EL (cell line): ENCODE results near the gene SDF4.

Experiments used
- DNase-seq: peaks from one replicate; pipeline ENCODE4 v3.0.0-alpha.2; 2016

The SDF4 gene

GRCh38 chr1:1240822-1241587, 9.2 kb upstream of the SDF4 start:
- DNase-seq: no peak

DNA sequence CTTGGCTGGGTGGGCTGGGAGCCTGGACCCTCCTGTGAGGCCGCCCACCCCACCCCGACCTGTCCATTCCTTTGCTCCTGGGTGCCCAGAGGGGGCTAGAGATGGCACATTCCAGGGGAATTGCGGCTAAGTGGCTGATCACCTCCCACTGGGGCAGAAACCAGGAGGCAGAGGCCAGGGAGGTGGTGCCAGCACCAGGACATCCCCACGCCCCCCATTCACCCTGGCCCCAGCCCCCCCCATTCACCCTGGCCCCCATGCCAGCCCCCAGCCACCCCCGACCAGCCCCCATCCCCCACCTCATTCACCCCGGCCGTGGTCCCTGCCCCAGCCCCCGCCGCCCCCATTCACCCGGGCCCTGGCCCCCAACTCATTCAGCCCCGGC, 8.5 kb upstream of the SDF4 start:
- no peak for DNase-seq

GRCh38 chr1:1239614-1240347, 8.0 kb upstream of the SDF4 start:
- no peak for DNase-seq

DNA sequence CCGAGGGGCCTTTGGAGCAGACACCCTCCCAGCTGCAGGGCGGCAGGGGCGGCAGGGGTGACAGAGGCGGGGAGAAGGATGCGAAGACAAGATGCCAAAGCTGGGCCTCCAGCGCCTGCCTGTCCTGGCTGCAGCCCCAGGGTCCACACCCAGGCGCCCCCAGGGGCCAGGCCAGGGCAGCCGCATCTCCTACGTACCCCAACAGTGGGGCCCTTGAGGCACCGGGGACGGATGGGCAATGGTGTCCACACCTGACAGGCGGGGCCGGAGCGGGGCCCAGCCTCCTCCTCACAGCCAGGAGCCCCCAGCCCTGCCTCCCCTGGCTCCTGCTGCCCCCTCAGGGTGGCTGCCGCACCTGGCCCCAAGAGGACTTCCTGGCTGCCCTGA, 7.4 kb upstream of the SDF4 start:
- DNase-seq: no peak

DNA sequence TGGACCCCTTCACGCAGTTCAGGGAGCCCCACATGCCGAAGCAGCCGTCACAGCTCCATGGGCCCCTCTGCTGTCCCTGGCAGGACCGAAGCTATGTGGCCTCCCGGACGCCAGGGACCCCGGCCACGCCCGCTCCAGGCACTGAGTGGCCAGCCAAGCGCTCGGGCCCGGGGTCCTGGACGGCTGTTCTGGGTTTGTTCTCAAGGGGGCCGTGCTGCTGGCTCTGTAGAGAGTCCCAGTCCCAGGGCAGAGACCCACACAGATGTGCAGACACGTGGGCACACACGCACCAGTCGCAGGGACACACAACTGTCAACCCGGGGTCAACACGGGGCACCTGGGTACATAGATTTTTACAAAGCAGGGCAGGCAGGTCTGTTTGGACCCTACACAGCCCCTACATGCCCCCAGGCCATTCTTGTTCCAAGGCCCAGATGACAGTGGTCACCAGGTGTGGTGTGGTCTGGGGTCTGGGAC, 6.9 kb upstream of the SDF4 start:
- no peak for DNase-seq

DNA sequence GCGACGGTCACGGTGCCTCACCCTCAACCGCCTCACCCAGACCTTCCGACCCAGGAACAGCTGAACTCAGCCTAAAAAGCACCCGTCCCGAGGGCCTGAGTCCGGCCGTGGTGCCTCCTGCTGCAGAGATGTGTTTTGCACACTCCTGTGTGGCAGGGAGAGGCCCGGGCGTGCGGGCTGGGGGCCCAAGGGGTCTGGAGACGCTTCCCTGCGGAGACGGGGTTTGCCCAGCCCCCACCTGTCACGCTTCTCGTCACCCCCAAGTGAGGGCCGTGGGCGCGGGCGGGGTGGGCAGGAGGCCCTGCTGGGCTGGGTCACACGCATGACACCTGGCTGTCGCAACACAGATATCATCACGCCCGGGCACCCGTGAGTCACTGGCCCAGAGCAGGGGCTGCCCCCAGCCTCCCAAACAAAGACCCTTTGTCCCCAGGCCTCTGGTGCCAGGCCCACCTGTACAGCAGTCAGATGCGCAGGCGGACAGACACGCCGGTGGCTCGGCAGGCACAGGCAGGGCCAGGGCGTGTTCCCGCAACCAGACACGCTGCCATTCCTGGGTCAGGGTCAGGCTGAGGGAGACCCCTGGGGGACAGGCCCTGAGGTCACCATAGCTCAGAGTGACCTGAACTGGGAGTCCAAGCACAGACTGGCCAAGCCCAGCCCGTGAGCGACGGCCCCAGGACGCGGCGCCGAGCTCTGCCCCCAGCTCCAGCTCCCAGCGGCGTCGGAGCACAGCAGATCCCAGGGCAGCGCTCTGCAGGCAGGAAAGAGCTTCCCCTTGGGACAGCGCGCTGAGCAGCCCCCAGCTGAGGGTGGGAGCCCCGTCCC, 6.3 kb upstream of the SDF4 start:
- no peak for DNase-seq

- DNase-seq: no peak
Measured at GRCh38 chr1:1236945-1237873, 5.4 kb upstream of the SDF4 start.

GRCh38 chr1:1236176-1236763, 4.5 kb upstream of the SDF4 start:
- DNase-seq: no peak

- DNase-seq: no peak
Measured at GRCh38 chr1:1235016-1235744, 3.4 kb upstream of the SDF4 start.

GRCh38 chr1:1234180-1234808, 2.5 kb upstream of the SDF4 start:
- no peak for DNase-seq

- no peak for DNase-seq
Measured at GRCh38 chr1:1233567-1233892, 1.7 kb upstream of the SDF4 start.

GRCh38 chr1:1232796-1233566, 1.2 kb upstream of the SDF4 start:
- no peak for DNase-seq

- DNase-seq: no peak
Measured at GRCh38 chr1:1232208-1232795, 501 bp upstream of the SDF4 start, which contains the start of gene B3GALT6. Gene B3GALT6, plus strand, starts transcription at chr1:1232237. Its CDS starts 42 bp downstream, at chr1:1232279.

DNA sequence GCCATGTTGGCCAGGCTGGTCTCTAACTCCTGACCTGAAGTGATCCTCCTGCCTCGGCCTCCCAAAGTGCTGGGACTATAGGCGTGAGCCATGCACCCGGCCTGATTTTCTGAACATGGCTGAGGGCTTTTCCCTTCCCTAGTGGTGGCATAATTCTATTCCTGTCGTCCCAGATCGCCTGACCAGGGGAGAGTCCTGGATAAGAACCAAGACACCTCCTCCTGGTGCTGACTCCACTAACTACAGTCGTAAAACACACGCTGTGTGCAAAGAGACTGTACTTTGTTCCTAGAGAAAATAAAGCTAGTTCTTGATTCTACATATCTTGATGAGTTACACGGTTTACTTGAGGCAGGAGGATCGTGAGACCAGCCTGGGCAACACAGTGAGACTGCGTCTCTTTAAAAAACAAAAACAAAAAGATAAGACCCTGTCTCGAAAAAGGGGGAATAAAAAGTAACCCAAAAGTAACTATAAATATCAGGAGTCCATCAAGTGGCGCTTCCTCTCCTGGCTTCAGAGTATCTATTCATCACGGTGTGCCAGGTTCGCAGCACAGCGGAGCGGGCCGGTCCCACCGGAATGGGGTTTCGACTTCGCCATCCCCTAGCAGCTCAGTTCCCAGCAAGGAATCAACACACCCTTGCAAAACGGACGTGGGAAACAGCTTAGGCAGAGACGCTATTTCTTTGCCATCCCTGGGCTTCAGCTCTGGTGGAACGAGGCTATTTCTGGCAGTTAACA, 973 bp downstream of the SDF4 start:
- peak; percentile 72 for DNase-seq

- no peak for DNase-seq
Measured at GRCh38 chr1:1229770-1230169, 2.0 kb downstream of the SDF4 start.

DNA sequence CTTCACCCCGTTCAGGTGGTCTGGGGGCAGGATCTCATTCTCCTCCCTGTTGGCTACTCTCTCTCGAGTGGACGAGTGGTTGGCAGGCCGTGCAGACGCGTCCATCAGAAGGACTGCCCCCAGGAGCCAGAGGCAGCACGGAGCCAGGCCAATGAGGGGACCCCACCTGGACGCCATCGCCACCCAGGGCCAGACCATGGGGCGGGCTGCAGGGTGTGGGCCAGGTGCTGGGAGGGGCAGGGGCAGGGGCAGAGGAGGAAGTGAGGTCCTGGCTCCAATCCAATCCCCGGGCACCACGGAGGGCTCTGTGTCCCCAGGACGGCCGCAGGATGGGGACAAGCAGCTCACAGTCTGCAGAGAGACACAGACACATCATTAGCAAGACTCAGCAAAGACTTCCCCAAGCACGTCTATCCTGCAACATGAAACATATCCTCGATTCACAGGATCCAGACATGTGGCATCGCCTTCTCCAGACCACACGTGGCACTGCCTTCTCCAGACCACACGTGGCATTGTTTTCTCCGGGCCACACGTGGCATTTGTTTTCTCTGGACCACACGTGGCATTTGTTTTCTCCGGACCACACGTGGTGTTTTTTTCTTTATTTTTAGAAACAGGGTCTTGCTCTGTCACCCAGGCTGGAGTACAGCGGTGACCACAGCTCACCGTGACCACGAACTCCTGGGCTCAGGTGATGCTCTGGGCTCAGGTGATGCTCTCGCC, 3.0 kb downstream of the SDF4 start:
- no peak for DNase-seq

DNA sequence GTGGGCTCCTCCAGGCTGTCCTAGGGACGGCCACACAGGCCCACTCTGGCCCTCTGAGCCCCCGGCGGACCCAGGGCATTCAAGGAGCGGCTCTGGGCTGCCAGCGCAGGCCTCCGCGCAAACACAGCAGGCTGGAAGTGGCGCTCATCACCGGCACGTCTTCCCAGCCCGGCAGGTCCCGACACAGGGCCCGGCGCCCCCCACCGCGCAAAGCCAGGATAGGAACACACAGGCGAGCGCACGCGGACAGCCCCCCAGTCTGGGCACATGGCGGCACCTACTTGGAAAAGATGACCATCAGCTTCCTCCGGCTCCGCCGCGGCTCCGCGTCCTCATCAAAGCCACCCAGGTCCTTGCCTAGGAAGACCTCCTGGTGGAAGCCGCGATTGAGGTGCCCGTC, 3.6 kb downstream of the SDF4 start:
- no peak for DNase-seq

DNA sequence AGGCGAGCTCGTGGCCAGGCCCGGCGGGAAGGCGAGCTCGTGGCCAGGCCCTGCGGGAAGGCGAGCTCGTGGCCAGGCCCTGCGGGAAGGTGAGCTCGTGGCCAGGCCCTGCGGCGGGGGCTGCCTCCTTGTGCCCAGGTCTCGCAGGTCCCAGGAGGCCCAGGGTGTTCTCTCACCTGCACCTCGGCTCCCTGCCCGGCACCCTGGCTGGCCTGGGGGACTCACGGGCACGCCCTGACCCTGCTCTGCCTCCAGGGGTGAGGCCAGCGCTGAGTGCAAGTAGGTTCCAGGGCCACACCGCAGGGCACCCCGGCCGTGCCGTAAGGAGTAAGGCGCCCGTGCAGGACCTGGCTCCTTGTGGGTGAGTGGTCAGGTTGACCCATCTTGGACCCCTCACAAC, 4.4 kb downstream of the SDF4 start:
- no peak for DNase-seq
